Measurements from ENCODE around the gene AS3MT. TPM values are rescaled to one million over a fixed set of nuclear protein-coding genes. Genes with fewer than 3 reads are reported as not detected.

AS3MT gene
- total and polyA plus RNA-seq, 3 experiments from 2014 or later: 0.44 TPM; not detected in 2

GRCh38 chr10:102894466-102895213, 25.4 kb downstream of the AS3MT start:
- CTCF ChIA-PET: no interaction called here

DNA sequence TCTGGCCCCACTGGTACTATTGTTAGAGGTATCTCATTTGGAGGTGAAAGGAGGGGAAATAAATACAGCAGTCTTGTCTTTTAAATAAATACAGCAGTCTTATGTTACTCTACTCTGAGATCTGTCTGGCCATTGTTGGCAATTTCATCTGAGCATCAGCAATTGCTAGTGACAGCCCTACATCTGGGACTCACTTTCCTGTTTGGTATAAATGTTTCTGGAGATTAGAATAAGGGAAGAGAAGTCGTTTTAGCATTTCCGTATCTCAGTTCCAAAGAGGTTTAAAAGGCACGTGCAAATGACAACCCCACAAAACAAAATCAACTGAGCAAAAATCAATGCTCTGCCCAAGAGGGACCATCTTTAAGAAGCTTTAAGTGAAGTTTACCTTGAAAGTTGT, 30.7 kb downstream of the AS3MT start:
- no peaks in the 10 kb centered on the region for H3K27me3 ChIP-seq (ENCODE audit: insufficient read depth, low read length, poor library complexity, severe bottlenecking)
- CTCF ChIA-PET: interaction anchor here (1.2 kb wide), 1 partner anchor 65 kb away, joined by 3 read pairs; no protein-coding TSS in a partner anchor
- H3K9me3 Mint-ChIP-seq: no peaks in the 10 kb centered on the region
- H3K27me3 Mint-ChIP-seq: no peaks in the 10 kb centered on the region
- H3K4me3 Mint-ChIP-seq: no peak overlapping the region
- H3K4me1 ChIP-seq (ENCODE audit: insufficient read depth, low read length): no peaks in the 10 kb centered on the region
- no peak for DNase-seq
- H3K4me3 ChIP-seq (ENCODE audit: low read length): no peak overlapping the region
- no peaks in the 10 kb centered on the region for H3K9me3 ChIP-seq (ENCODE audit: low read length)
- H3K27ac Mint-ChIP-seq: peak overlapping the region in 2 of 8 donors; percentile 31 to 61
- no peak overlapping the region for H3K27ac ChIP-seq (ENCODE audit: low read depth, low read length)
- H3K36me3 ChIP-seq (ENCODE audit: insufficient read depth, low read length): no peaks in the 10 kb centered on the region
- H3K36me3 Mint-ChIP-seq: peaks cover 0 to 7% (median 0%) of the 10 kb centered on the region in 3 donors
- POLR2A ChIA-PET: no interaction called here
- H3K4me1 Mint-ChIP-seq: no peaks in the 10 kb centered on the region

More at GRCh38 chr10:102894466-102895213, 25.4 kb downstream of the AS3MT start:
- Mint-ChIP-seq H3K27me3 (no peaks in the 10 kb centered on the region), H3K4me1 (no peaks in the 10 kb centered on the region), H3K4me3 (no peak overlapping the region), H3K9me3 (no peaks in the 10 kb centered on the region), H3K36me3 (peaks cover 5 to 11% (median 9%) of the 10 kb centered on the region in 3 donors), H3K27ac (no peak overlapping the region)
- POLR2A ChIA-PET: no interaction called here
- H3K4me3 ChIP-seq (ENCODE audit: low read length): no peak overlapping the region
- H3K4me1 ChIP-seq (ENCODE audit: insufficient read depth, low read length): no peaks in the 10 kb centered on the region
- no peaks in the 10 kb centered on the region for H3K9me3 ChIP-seq (ENCODE audit: low read length)
- H3K27ac ChIP-seq (ENCODE audit: low read depth, low read length): no peak overlapping the region
- no peak for DNase-seq
- H3K27me3 ChIP-seq (ENCODE audit: insufficient read depth, low read length, poor library complexity, severe bottlenecking): no peaks in the 10 kb centered on the region
- no peaks in the 10 kb centered on the region for H3K36me3 ChIP-seq (ENCODE audit: insufficient read depth, low read length)

DNA sequence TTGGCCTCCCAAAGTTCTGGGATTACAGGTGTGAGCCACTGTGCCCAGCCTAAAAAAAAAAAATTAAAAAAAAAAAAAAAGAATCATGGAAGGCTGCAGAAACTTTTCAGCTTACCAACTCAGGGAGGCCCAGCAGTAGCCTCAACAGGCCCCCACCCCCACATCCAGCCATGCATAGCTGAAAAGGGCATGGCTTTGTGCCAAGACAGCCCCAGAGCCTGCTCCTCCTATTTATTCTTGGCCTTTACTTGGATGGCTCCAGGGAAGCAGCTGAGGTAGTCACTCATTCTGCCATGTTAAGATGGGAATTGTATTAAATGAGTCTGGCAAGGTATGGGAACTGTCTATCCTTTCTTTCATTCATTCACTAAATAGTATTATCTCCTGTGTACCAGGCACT, 35.1 kb downstream of the AS3MT start:
- no peak overlapping the region for H3K4me3 Mint-ChIP-seq

GRCh38 chr10:102906507-102906906, 37.2 kb downstream of the AS3MT start:
- Mint-ChIP-seq H3K36me3 (no peaks in the 10 kb centered on the region), H3K27me3 (no peaks in the 10 kb centered on the region), H3K27ac (no peak overlapping the region), H3K9me3 (no peaks in the 10 kb centered on the region), H3K4me3 (no peak overlapping the region), H3K4me1 (no peaks in the 10 kb centered on the region)
- H3K36me3 ChIP-seq (ENCODE audit: insufficient read depth, low read length): no peaks in the 10 kb centered on the region
- no peak for DNase-seq
- H3K27ac ChIP-seq (ENCODE audit: low read depth, low read length): no peak overlapping the region
- ChIA-PET CTCF (no interaction called here), POLR2A (no interaction called here)
- no peaks in the 10 kb centered on the region for H3K27me3 ChIP-seq (ENCODE audit: insufficient read depth, low read length, poor library complexity, severe bottlenecking)
- H3K4me3 ChIP-seq (ENCODE audit: low read length): no peak overlapping the region
- H3K4me1 ChIP-seq (ENCODE audit: insufficient read depth, low read length): no peaks in the 10 kb centered on the region
- no peaks in the 10 kb centered on the region for H3K9me3 ChIP-seq (ENCODE audit: low read length)

More for the DNA sequence above, 35.1 kb downstream of the AS3MT start:
- Histone ChIP-seq H3K4me1 (ENCODE audit: insufficient read depth, low read length) (no peaks in the 10 kb centered on the region), H3K27me3 (ENCODE audit: insufficient read depth, low read length, poor library complexity, severe bottlenecking) (no peaks in the 10 kb centered on the region), H3K27ac (ENCODE audit: low read depth, low read length) (no peak overlapping the region), H3K4me3 (ENCODE audit: low read length) (no peak overlapping the region), H3K9me3 (ENCODE audit: low read length) (no peaks in the 10 kb centered on the region), H3K36me3 (ENCODE audit: insufficient read depth, low read length) (no peaks in the 10 kb centered on the region)
- Mint-ChIP-seq H3K4me1 (no peaks in the 10 kb centered on the region), H3K27ac (no peak overlapping the region), H3K9me3 (no peaks in the 10 kb centered on the region), H3K27me3 (no peaks in the 10 kb centered on the region), H3K36me3 (peaks cover 0 to 4% (median 0%) of the 10 kb centered on the region in 3 donors)
- DNase-seq: no peak
- ChIA-PET POLR2A (no interaction called here), CTCF (no interaction called here)

DNA sequence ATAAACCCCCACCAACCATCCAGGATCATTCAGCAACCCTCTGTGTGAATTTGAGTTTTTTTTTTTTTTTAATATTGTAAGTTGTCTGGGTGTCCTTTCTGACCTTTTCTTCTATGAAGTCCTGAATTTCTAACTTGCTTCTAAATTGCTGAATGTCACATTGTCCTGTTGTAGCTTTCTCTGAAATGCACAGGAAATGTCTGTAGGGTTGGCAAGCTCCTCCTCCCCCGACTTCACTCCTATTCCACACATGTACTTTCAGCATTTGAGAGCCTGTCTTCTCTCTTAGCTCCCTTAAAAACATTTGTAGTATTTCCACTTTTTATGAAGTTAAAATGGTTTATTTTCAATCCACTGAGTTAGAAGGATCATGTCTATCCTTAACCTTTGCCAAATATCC, 45.5 kb downstream of the AS3MT start:
- Mint-ChIP-seq H3K4me3 (peak overlapping the region in 1 of 7 donors; percentile 18), H3K4me1 (peaks cover 17 to 25% (median 25%) of the 10 kb centered on the region in 3 donors), H3K27ac (no peak overlapping the region), H3K27me3 (peaks cover 5 to 27% of the 10 kb centered on the region in 2 donors), H3K9me3 (no peaks in the 10 kb centered on the region), H3K36me3 (peaks cover 0 to 5% (median 0%) of the 10 kb centered on the region in 3 donors)
- POLR2A ChIA-PET: interaction anchor here (0.7 kb wide), 1 partner anchor 157 kb away, joined by 4 read pairs; no protein-coding TSS in a partner anchor
- Histone ChIP-seq H3K9me3 (ENCODE audit: low read length) (no peaks in the 10 kb centered on the region), H3K4me1 (ENCODE audit: insufficient read depth, low read length) (peaks cover 12% of the 10 kb centered on the region), H3K27ac (ENCODE audit: low read depth, low read length) (no peak overlapping the region), H3K27me3 (ENCODE audit: insufficient read depth, low read length, poor library complexity, severe bottlenecking) (no peaks in the 10 kb centered on the region), H3K4me3 (ENCODE audit: low read length) (no peak overlapping the region), H3K36me3 (ENCODE audit: insufficient read depth, low read length) (no peaks in the 10 kb centered on the region)
- DNase-seq: no peak
- CTCF ChIA-PET: interaction anchor here (0.6 to 6.6 kb wide), 2 partner anchors 78 to 155 kb away, joined by 3 to 77 read pairs; no protein-coding TSS in a partner anchor

DNA sequence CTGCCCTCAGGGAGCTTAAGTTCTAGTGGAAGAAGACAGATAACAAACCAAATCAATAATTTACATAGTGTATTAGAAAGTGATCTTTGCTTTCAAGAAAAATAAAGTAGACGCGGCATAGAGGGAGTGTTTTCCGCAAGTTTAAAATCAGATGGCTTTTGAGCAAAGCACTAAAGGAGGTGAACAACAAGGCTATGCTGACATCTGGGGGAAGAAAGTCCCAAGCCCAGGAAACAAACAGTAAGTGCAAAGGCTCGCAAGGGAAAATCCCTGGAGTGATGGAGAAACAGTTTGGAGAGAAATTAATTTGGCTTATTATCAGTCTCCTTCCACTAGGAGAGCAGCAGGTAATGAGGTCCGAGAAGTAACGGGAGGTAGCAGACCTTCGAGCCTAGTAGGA, 46.9 kb downstream of the AS3MT start:
- Mint-ChIP-seq H3K27me3 (peaks cover 5 to 27% of the 10 kb centered on the region in 2 donors), H3K9me3 (no peaks in the 10 kb centered on the region), H3K36me3 (peaks cover 0 to 5% (median 0%) of the 10 kb centered on the region in 3 donors), H3K27ac (peak overlapping the region in 2 of 8 donors; percentile 21 to 76), H3K4me1 (peaks cover 31 to 39% (median 38%) of the 10 kb centered on the region in 3 donors), H3K4me3 (peak overlapping the region in 6 of 7 donors; percentile 62 to 96 (median 90))
- Histone ChIP-seq H3K36me3 (ENCODE audit: insufficient read depth, low read length) (no peaks in the 10 kb centered on the region), H3K4me1 (ENCODE audit: insufficient read depth, low read length) (peaks cover 26% of the 10 kb centered on the region), H3K9me3 (ENCODE audit: low read length) (no peaks in the 10 kb centered on the region), H3K4me3 (ENCODE audit: low read length) (no peak overlapping the region), H3K27ac (ENCODE audit: low read depth, low read length) (no peak overlapping the region), H3K27me3 (ENCODE audit: insufficient read depth, low read length, poor library complexity, severe bottlenecking) (no peaks in the 10 kb centered on the region)
- POLR2A ChIA-PET: interaction anchor here (0.6 kb wide), 1 partner anchor 36 kb away, joined by 3 read pairs; no protein-coding TSS in a partner anchor
- CTCF ChIA-PET: interaction anchor here (0.8 to 6.6 kb wide), 4 partner anchors 79 to 333 kb away, joined by 3 to 77 read pairs (median 7); partner anchors contain the start of gene CYP17A1
- DNase-seq: no peak

DNA sequence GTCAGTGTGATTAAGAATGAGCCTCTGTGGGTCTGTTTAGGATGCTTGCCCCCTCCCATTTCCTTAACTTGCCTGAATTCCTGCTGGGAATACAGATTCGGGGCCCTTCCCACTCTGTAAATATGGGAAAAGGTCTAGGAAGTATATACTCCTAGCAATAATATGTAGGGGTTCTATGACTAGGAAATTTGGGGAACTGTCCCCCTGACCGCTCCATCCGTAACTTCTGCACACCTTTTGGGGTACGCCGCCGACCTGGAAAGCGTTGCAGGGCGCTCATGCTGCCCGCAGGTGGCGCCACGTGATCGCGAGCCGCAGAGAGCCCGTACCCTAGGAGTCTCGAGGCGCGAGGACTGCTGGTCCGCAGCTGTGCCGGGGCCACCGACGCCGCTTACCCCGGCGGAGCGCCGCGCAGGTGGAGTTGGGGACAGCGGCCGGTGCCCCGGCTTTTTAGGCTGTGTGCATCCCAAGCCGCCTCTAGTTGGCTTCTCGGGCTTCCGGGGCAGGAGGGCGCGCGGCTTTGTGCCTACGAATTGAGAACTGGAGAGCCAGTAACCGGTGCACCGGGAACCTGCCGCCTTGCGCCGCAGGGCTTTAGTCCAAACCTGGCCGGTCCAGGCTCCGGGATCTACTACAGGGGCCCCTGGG, 48.2 kb downstream of the AS3MT start:
- H3K27me3 ChIP-seq (ENCODE audit: insufficient read depth, low read length, poor library complexity, severe bottlenecking): no peaks in the 10 kb centered on the region
- Mint-ChIP-seq H3K27me3 (peaks cover 5 to 21% of the 10 kb centered on the region in 2 donors), H3K4me3 (peak overlapping the region; percentile 93 to 96 (median 95)), H3K9me3 (no peaks in the 10 kb centered on the region), H3K4me1 (peaks cover 42 to 52% (median 51%) of the 10 kb centered on the region in 3 donors), H3K36me3 (peaks cover 0 to 5% (median 2%) of the 10 kb centered on the region in 3 donors), H3K27ac (peak overlapping the region; percentile 86 to 97 (median 94))
- H3K36me3 ChIP-seq (ENCODE audit: insufficient read depth, low read length): no peaks in the 10 kb centered on the region
- H3K9me3 ChIP-seq (ENCODE audit: low read length): no peaks in the 10 kb centered on the region
- H3K4me3 ChIP-seq (ENCODE audit: low read length): peak overlapping the region; percentile 96
- peak overlapping the region; percentile 84 for H3K27ac ChIP-seq (ENCODE audit: low read depth, low read length)
- CTCF ChIA-PET: interaction anchor here (0.6 to 6.6 kb wide), 31 partner anchors 8 to 588 kb away, joined by 3 to 77 read pairs (median 3); partner anchors contain the start of gene CYP17A1
- POLR2A ChIA-PET: interaction anchor here (0.6 to 1.6 kb wide), 6 partner anchors 140 to 327 kb away, joined by 3 to 12 read pairs (median 4); partner anchors contain the start of gene NT5C2
- peaks cover 35% of the 10 kb centered on the region for H3K4me1 ChIP-seq (ENCODE audit: insufficient read depth, low read length)
- DNase-seq: peak; percentile 78 to 88 (median 80)

Data from CD8-positive, alpha-beta memory T cell (primary cell).